ENCODE measurements around the gene CDH26. TPM values are rescaled to one million over a fixed set of nuclear protein-coding genes. Genes with fewer than 3 reads are reported as not detected.

The CDH26 gene
- polyA plus RNA-seq, 1 experiment: 0.18 TPM

- Histone ChIP-seq H3K36me3 (ENCODE audit: control insufficient read depth, insufficient read depth, low read length) (no peaks in the 10 kb centered on the region), H3K27me3 (ENCODE audit: control insufficient read depth, insufficient read depth, low read length) (no peaks in the 10 kb centered on the region), H3K4me3 (ENCODE audit: low read depth, low read length) (no peak overlapping the region)
- ChIA-PET CTCF (interaction anchor here (0.6 kb wide), 1 partner anchor 95 kb away, joined by 3 read pairs; no protein-coding TSS in a partner anchor), POLR2A (no interaction called here)
- no peak for TF ChIP-seq CTCF (IDR thresholded peaks at IDR 0.05; ENCODE audit: insufficient read depth, low read depth, low read length)
- DNase-seq (ENCODE audit: low read depth): no peak
Measured at GRCh38 chr20:60053818-60054190, 95.6 kb downstream of the CDH26 start.

- TF ChIP-seq CTCF (IDR thresholded peaks at IDR 0.05; ENCODE audit: insufficient read depth, low read depth, low read length): no peak
- CTCF ChIA-PET: interaction anchor here (1.5 to 5.5 kb wide), 4 partner anchors 8 to 155 kb away, joined by 3 to 65 read pairs (median 20); no protein-coding TSS in a partner anchor
- Histone ChIP-seq H3K27me3 (ENCODE audit: control insufficient read depth, insufficient read depth, low read length) (no peaks in the 10 kb centered on the region), H3K4me3 (ENCODE audit: low read depth, low read length) (no peak overlapping the region), H3K36me3 (ENCODE audit: control insufficient read depth, insufficient read depth, low read length) (no peaks in the 10 kb centered on the region)
- POLR2A ChIA-PET: no interaction called here
- DNase-seq (ENCODE audit: low read depth): no peak
Measured at GRCh38 chr20:60054716-60055634, 96.8 kb downstream of the CDH26 start.

GRCh38 chr20:60055740-60056139, 97.5 kb downstream of the CDH26 start:
- TF ChIP-seq CTCF (IDR thresholded peaks at IDR 0.05; ENCODE audit: insufficient read depth, low read depth, low read length): no peak
- Histone ChIP-seq H3K4me3 (ENCODE audit: low read depth, low read length) (no peak overlapping the region), H3K36me3 (ENCODE audit: control insufficient read depth, insufficient read depth, low read length) (no peaks in the 10 kb centered on the region), H3K27me3 (ENCODE audit: control insufficient read depth, insufficient read depth, low read length) (no peaks in the 10 kb centered on the region)
- CTCF ChIA-PET: interaction anchor here (1.5 to 5.5 kb wide), 5 partner anchors 8 to 208 kb away, joined by 3 to 65 read pairs (median 24); no protein-coding TSS in a partner anchor
- DNase-seq (ENCODE audit: low read depth): no peak
- POLR2A ChIA-PET: no interaction called here

GRCh38 chr20:60056407-60057122, 98.3 kb downstream of the CDH26 start:
- CTCF ChIA-PET: interaction anchor here (0.6 to 5.5 kb wide), 21 partner anchors 9 to 1840 kb away, joined by 3 to 65 read pairs (median 6); no protein-coding TSS in a partner anchor
- TF ChIP-seq CTCF (IDR thresholded peaks at IDR 0.05; ENCODE audit: insufficient read depth, low read depth, low read length): no peak

More at GRCh38 chr20:60056407-60057122, 98.3 kb downstream of the CDH26 start:
- POLR2A ChIA-PET: no interaction called here
- DNase-seq (ENCODE audit: low read depth): no peak
- Histone ChIP-seq H3K27me3 (ENCODE audit: control insufficient read depth, insufficient read depth, low read length) (no peaks in the 10 kb centered on the region), H3K36me3 (ENCODE audit: control insufficient read depth, insufficient read depth, low read length) (no peaks in the 10 kb centered on the region), H3K4me3 (ENCODE audit: low read depth, low read length) (no peak overlapping the region)
